ENCODE results near the gene CLCN7. TPM values are rescaled to one million over a fixed set of nuclear protein-coding genes. Genes with fewer than 3 reads are reported as not detected.

Gene CLCN7
- total RNA-seq, 1 donor from 2014 or later, result 98.1 TPM

DNA sequence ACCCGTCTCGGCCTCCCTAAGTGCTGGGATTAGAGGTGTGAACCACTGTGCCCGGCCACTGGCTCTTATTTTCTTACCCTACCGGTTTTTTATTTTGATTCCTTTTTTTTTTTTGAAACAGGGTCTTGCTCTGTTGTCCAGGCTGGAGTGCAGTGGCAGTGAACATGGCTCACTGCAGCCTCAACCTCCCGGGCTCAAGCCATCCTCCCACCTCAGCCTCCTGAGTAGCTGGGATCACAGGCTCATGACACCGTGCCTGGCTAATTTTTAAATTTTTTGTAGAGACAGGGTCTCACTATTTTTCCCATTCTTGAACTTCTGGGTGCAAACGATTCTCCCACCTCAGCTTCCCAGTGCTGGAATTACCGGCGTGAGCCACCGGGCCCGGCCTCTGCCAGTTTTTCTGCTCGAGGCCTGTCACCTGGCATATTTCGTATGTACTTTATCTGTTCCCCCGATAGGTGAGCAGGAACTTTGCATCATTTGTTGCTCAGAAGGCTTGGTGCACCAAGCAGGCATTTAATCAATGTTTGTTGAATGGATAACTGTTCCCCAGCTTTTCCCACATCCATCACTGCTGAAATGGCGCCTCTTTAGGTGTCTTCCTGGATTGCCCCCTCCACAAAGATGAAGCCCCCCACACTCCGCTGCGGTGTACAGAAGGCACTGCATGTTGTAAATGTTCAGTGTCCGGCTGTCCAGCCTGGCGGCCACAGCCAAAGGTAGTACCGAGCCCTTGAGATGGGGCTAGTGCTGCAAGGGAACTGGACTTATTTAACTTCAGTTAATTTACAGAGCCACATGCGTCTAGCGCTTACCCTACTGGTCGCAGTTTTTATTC, 17.5 kb upstream of the CLCN7 start:
- Mint-ChIP-seq H3K4me1 (ENCODE audit: unreplicated experiment) (peaks cover 8% of the 10 kb centered on the region), H3K36me3 (no peaks in the 10 kb centered on the region), H3K27me3 (peaks cover 3% of the 10 kb centered on the region), H3K4me3 (peak overlapping the region; percentile 97), H3K27ac (peak overlapping the region; percentile 96), H3K9me3 (no peaks in the 10 kb centered on the region)
- DNase-seq (ENCODE audit: extremely low spot score, unreplicated experiment), result no peak
- TF ChIP-seq CTCF (conservative IDR thresholded peaks at IDR 0.05), result no peak

GRCh38 chr16:1491327-1491726, 16.5 kb upstream of the CLCN7 start:
- TF ChIP-seq CTCF (conservative IDR thresholded peaks at IDR 0.05), result no peak
- H3K4me1 Mint-ChIP-seq (ENCODE audit: unreplicated experiment), result peaks cover 8% of the 10 kb centered on the region

DNA sequence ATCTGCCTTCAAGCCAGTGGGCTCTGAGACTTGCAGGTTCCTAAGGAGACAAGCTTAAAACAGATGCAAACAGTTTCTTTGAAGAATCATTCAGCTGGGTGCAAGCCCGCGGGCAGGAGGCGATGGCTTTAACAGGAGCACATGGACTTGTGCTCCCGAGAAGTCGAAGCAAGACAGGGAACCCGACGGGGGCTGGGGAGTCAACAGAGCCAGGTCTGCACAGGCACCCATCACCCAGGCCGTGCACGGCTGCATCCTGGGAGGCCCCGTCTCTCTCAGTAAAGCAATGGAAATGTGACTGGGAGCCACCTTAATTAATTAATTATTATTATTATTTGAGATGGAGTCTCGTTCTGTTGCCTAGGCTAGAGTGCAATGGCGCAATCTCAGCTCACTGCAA, 14.2 kb upstream of the CLCN7 start:
- no peak for TF ChIP-seq CTCF (conservative IDR thresholded peaks at IDR 0.05)
- H3K9me3 Mint-ChIP-seq, result no peaks in the 10 kb centered on the region
- DNase-seq (ENCODE audit: extremely low spot score, unreplicated experiment), result peak; percentile 58
- H3K27me3 Mint-ChIP-seq, result peaks cover 10% of the 10 kb centered on the region
- no peak overlapping the region for H3K27ac Mint-ChIP-seq
- peaks cover 8% of the 10 kb centered on the region for H3K4me1 Mint-ChIP-seq (ENCODE audit: unreplicated experiment)
- H3K4me3 Mint-ChIP-seq, result no peak overlapping the region
- no peaks in the 10 kb centered on the region for H3K36me3 Mint-ChIP-seq

More at GRCh38 chr16:1491327-1491726, 16.5 kb upstream of the CLCN7 start:
- Mint-ChIP-seq H3K27me3 (peaks cover 3% of the 10 kb centered on the region), H3K4me3 (no peak overlapping the region), H3K9me3 (no peaks in the 10 kb centered on the region), H3K36me3 (no peaks in the 10 kb centered on the region), H3K27ac (no peak overlapping the region)
- DNase-seq (ENCODE audit: extremely low spot score, unreplicated experiment), result no peak

GRCh38 chr16:1488619-1489018, 13.8 kb upstream of the CLCN7 start, which contains the start of gene PTX4:
Gene PTX4 (minus strand): TSS chr16:1488944. CDS start chr16:1488909, 35 bp downstream.
- no peak for TF ChIP-seq CTCF (conservative IDR thresholded peaks at IDR 0.05)
- DNase-seq (ENCODE audit: extremely low spot score, unreplicated experiment), result no peak
- Mint-ChIP-seq H3K27ac (no peak within 1 kb of the TSS), H3K9me3 (no peaks in the 10 kb centered on the region), H3K27me3 (peaks cover 15% of the 10 kb centered on the region), H3K4me3 (no peak within 1 kb of the TSS), H3K36me3 (no peaks in the 10 kb centered on the region), H3K4me1 (ENCODE audit: unreplicated experiment) (peaks cover 8% of the 10 kb centered on the region)

- Mint-ChIP-seq H3K4me3 (no peak overlapping the region), H3K4me1 (ENCODE audit: unreplicated experiment) (peaks cover 8% of the 10 kb centered on the region), H3K9me3 (no peaks in the 10 kb centered on the region), H3K36me3 (no peaks in the 10 kb centered on the region), H3K27me3 (peaks cover 18% of the 10 kb centered on the region), H3K27ac (no peak overlapping the region)
- no peak for TF ChIP-seq CTCF (conservative IDR thresholded peaks at IDR 0.05)
- peak; percentile 65 for DNase-seq (ENCODE audit: extremely low spot score, unreplicated experiment)
Measured at GRCh38 chr16:1488054-1488601, 13.3 kb upstream of the CLCN7 start.
